Endothelial cell of umbilical vein (primary cell): ENCODE measurements around the gene GGT5.

Experiments used
- CTCF ChIP-seq, 2 donors: IDR thresholded peaks; 1 replicate in 1 of 2; 2 replicates in 1 of 2; pipeline ENCODE4 v1.5.1; 2011; ENCODE audit warnings: low read length in 2 of 2, mild to moderate bottlenecking in 2 of 2, moderate library complexity in 2 of 2, control low read depth in 1 of 2, inconsistent platforms in 1 of 2, low read depth in 1 of 2; ENCODE audit not compliant: insufficient read depth in 1 of 2; ENCODE audit errors: extremely low read depth in 1 of 2
- MAX ChIP-seq: IDR thresholded peaks from 2 replicates; pipeline ENCODE4 v1.6.1; 2011; ENCODE audit not compliant: insufficient read depth, insufficient read length

GRCh38 chr22:24225044-24225601 is 19.8 kb downstream of the GGT5 start:
- no peak for TF ChIP-seq CTCF (IDR thresholded peaks at IDR 0.05; ENCODE audit: extremely low read depth in 1 of 2, insufficient read depth in 1 of 2, low read depth in 1 of 2, low read length in 2 of 2)
- no peak for TF ChIP-seq MAX
